Karpas-422 (cell line): ENCODE results near the gene PFKFB2. TPM values are rescaled to one million over a fixed set of nuclear protein-coding genes. Genes with fewer than 3 reads are reported as not detected.

Experiments
- DNase-seq: peaks from one replicate; pipeline ENCODE4 v3.0.0-alpha.2; 2015
- H2AFZ ChIP-seq: fragments of 200-600 bp; sonication (generic); 2 replicates; pipeline ENCODE4 v1.6.1; 2014; ENCODE audit warnings: antibody characterized with exemption, low read length, mixed read lengths
- H3K27ac ChIP-seq: fragments of 200-600 bp; sonication (generic); 2 replicates; pipeline ENCODE4 v1.5.1; 2014; ENCODE audit warnings: mild to moderate bottlenecking, low read length, moderate library complexity
- H3K27me3 ChIP-seq: fragments of 200-600 bp; sonication (generic); 2 replicates; pipeline ENCODE4 v1.6.1; 2014; ENCODE audit warnings: low read length, mixed read lengths
- H3K36me3 ChIP-seq: fragments of 200-600 bp; sonication (generic); 2 replicates; pipeline ENCODE4 v1.6.1; 2014; ENCODE audit warnings: low read length, mixed read lengths; ENCODE audit not compliant: insufficient read depth
- H3K4me1 ChIP-seq: fragments of 200-600 bp; sonication (generic); 2 replicates; pipeline ENCODE4 v1.6.1; 2014; ENCODE audit warnings: mild to moderate bottlenecking, low read length, mixed read lengths
- H3K4me2 ChIP-seq: fragments of 200-600 bp; sonication (generic); 2 replicates; pipeline ENCODE4 v1.6.1; 2014; ENCODE audit warnings: low read length, low read depth, mild to moderate bottlenecking; ENCODE audit not compliant: poor library complexity, severe bottlenecking
- H3K4me3 ChIP-seq: fragments of 200-600 bp; sonication (generic); 2 replicates; pipeline ENCODE4 v1.5.1; 2014; ENCODE audit warnings: mild to moderate bottlenecking, antibody characterized with exemption, low read length, mixed read lengths
- H3K79me2 ChIP-seq: fragments of 200-600 bp; sonication (generic); 2 replicates; pipeline ENCODE4 v1.6.1; 2014; ENCODE audit warnings: mild to moderate bottlenecking, low read length, mixed read lengths
- H3K9ac ChIP-seq: fragments of 200-600 bp; sonication (generic); 2 replicates; pipeline ENCODE4 v1.6.0; 2014; ENCODE audit warnings: low read length
- H3K9me2 ChIP-seq: fragments of 200-600 bp; sonication (generic), shearing (Covaris generic); replicated peaks from 2 replicates; pipeline ENCODE4 v1.6.0; 2014; ENCODE audit warnings: mild to moderate bottlenecking, low read length, moderate library complexity; ENCODE audit not compliant: insufficient read depth
- H3K9me3 ChIP-seq: fragments of 300-700, 200-600 bp; sonication (generic); 2 replicates; pipeline ENCODE4 v1.6.1; 2014; ENCODE audit warnings: low read length, mixed read lengths
- H4K20me1 ChIP-seq: fragments of 200-600 bp; sonication (generic); 2 replicates; pipeline ENCODE4 v1.6.1; 2014; ENCODE audit warnings: mild to moderate bottlenecking, antibody characterized with exemption, low read length, low read depth; ENCODE audit not compliant: insufficient read depth
- total RNA-seq: library from RNA; depleted of rRNA; stranded (reverse); fragments of >200 nt; shearing (Covaris generic); gene quantifications from 2 replicates; pipeline ENCODE4 v1.2.3, GENCODE V29; 2014; ENCODE audit warnings: low replicate concordance

PFKFB2 gene
- total RNA-seq, 1 experiment from 2014 or later = 0.07 TPM

DNA sequence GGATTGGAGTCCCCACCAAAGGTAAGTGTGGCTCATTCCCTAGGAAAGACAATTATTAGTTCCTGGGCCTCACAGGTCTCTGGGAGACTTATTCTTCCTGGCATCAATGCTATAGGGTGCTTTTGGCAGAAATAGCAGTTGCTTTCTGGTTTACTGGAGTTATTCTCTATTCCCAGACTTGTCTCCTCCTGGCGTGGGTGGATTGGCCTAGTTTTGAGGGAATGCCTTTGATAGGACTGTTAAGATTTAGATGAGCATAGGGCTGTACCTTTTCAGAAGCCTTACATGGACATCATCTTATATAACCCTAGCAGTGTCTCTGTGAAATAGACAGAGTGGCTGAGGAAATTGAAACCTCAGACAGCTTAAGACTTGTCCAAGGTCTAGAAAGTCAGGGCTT lies 9.0 kb downstream of the PFKFB2 start:
- no peak overlapping the region for H3K27ac ChIP-seq
- no peaks in the 10 kb centered on the region; the same call in 1 of the 2 replicates for H3K27me3 ChIP-seq
- H2AFZ ChIP-seq = no peak overlapping the region
- H3K9me2 ChIP-seq = no peaks in the 10 kb centered on the region
- H3K9ac ChIP-seq = no peak overlapping the region
- H3K9me3 ChIP-seq = no peaks in the 10 kb centered on the region
- H3K79me2 ChIP-seq = no peaks in the 10 kb centered on the region
- no peaks in the 10 kb centered on the region for H4K20me1 ChIP-seq
- DNase-seq = no peak
- H3K4me2 ChIP-seq = no peak overlapping the region
- no peaks in the 10 kb centered on the region for H3K4me1 ChIP-seq
- H3K36me3 ChIP-seq = no peaks in the 10 kb centered on the region
- no peak overlapping the region for H3K4me3 ChIP-seq

DNA sequence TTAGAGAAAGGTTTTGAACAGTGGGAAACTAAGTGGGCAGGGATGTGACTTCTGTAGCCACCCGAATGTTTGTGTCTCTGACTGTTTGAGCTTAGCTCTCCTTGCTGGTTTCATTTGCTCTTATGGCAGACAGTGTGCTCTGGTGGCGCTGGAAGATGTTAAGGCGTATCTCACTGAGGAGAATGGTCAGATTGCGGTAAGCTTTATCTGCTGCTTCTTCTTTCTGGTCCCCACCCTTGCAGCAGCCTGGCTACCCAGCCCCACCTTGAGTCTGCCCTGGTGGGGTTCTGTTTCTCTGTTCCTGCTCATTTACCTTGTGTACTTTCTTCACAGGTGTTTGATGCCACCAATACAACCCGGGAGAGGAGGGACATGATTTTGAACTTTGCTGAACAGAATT lies 9.9 kb downstream of the PFKFB2 start:
- Histone ChIP-seq H3K4me2 (no peak overlapping the region), H3K9me2 (no peaks in the 10 kb centered on the region), H3K4me3 (no peak overlapping the region), H3K36me3 (no peaks in the 10 kb centered on the region), H2AFZ (no peak overlapping the region), H3K9ac (no peak overlapping the region), H3K9me3 (no peaks in the 10 kb centered on the region), H3K27me3 (no peaks in the 10 kb centered on the region; the same call in 1 of the 2 replicates), H3K27ac (no peak overlapping the region), H4K20me1 (no peaks in the 10 kb centered on the region), H3K79me2 (no peaks in the 10 kb centered on the region), H3K4me1 (no peaks in the 10 kb centered on the region)
- DNase-seq = no peak

DNA sequence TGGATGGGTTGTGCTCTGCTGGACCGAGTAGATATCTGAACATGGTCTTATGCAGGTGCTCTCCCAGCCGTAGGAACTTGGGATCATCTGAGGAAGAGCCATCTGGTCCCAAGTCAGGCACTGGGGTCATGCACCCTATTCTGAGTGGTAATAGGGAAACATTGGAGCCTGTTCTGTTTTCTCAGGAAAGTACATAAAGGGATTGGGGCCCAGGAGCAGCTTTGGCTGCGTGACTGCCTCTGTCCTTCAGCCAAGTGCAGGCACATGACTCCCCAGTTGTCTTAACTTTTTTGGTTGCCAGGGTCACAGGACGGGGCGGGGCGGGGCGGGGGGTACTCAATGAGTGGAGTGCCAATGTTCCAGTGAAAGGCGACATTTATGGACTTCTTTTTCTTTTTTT lies 11.5 kb downstream of the PFKFB2 start:
- no peak overlapping the region for H3K27ac ChIP-seq
- no peaks in the 10 kb centered on the region for H3K4me1 ChIP-seq
- no peak overlapping the region for H2AFZ ChIP-seq
- H3K9me3 ChIP-seq = no peaks in the 10 kb centered on the region
- H4K20me1 ChIP-seq = no peaks in the 10 kb centered on the region
- no peaks in the 10 kb centered on the region; the same call in 1 of the 2 replicates for H3K27me3 ChIP-seq
- H3K4me2 ChIP-seq = no peak overlapping the region
- no peak overlapping the region for H3K4me3 ChIP-seq
- no peaks in the 10 kb centered on the region for H3K9me2 ChIP-seq
- no peak overlapping the region for H3K9ac ChIP-seq
- DNase-seq = no peak
- H3K36me3 ChIP-seq = no peaks in the 10 kb centered on the region
- no peaks in the 10 kb centered on the region for H3K79me2 ChIP-seq

DNA sequence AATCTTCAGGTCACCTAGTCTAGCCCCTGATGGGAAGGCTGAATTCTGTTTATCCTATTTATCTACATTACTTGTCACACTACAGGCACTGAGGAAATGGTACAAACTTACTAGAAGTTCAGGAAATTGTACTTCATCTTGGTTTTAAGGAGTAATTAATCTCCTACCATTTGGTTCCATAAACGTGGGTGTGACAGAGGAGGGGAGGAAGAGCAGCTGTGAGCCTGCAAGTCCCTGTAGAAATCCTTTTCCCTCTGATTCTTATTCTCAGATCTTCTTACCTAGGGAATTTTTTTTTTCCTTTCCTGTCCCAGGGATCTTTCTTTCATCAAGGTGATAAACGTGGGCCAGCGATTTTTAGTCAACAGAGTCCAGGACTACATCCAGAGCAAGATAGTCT lies 14.1 kb downstream of the PFKFB2 start:
- H3K79me2 ChIP-seq = no peaks in the 10 kb centered on the region
- no peaks in the 10 kb centered on the region for H3K36me3 ChIP-seq
- DNase-seq = no peak
- H4K20me1 ChIP-seq = no peaks in the 10 kb centered on the region
- H3K9ac ChIP-seq = no peak overlapping the region
- H3K9me2 ChIP-seq = no peaks in the 10 kb centered on the region
- H3K27me3 ChIP-seq = no peaks in the 10 kb centered on the region; the same call in 1 of the 2 replicates
- H3K4me3 ChIP-seq = no peak overlapping the region
- no peaks in the 10 kb centered on the region for H3K9me3 ChIP-seq
- no peaks in the 10 kb centered on the region for H3K4me1 ChIP-seq
- H3K4me2 ChIP-seq = no peak overlapping the region
- H3K27ac ChIP-seq = no peak overlapping the region
- H2AFZ ChIP-seq = no peak overlapping the region

DNA sequence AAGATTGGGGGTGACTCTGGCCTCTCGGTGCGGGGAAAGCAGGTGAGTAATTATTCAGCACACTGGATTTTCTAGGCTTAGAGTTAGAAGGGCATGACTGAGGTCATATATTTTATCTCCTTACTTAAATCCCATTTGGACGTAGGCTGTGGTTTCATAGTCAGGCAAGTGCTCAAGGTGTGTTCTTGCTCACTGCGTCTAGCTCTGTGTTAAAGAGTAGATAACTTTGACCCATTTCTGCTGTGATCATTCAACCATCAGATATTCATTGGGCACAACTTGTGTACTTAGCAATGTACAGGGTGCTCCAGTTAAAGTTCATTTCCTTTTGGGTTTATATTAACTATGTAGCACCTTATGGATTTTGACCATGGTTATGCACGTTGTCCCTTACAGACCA lies 14.6 kb downstream of the PFKFB2 start:
- H3K9me3 ChIP-seq = no peaks in the 10 kb centered on the region
- no peak overlapping the region for H3K4me2 ChIP-seq
- H3K36me3 ChIP-seq = no peaks in the 10 kb centered on the region
- H3K27ac ChIP-seq = no peak overlapping the region
- no peaks in the 10 kb centered on the region for H3K79me2 ChIP-seq
- H3K4me1 ChIP-seq = no peaks in the 10 kb centered on the region
- no peak overlapping the region for H3K9ac ChIP-seq
- H3K9me2 ChIP-seq = no peaks in the 10 kb centered on the region
- H3K4me3 ChIP-seq = no peak overlapping the region
- H4K20me1 ChIP-seq = no peaks in the 10 kb centered on the region
- no peak for DNase-seq
- H2AFZ ChIP-seq = no peak overlapping the region
- H3K27me3 ChIP-seq = no peaks in the 10 kb centered on the region; the same call in 1 of the 2 replicates

DNA sequence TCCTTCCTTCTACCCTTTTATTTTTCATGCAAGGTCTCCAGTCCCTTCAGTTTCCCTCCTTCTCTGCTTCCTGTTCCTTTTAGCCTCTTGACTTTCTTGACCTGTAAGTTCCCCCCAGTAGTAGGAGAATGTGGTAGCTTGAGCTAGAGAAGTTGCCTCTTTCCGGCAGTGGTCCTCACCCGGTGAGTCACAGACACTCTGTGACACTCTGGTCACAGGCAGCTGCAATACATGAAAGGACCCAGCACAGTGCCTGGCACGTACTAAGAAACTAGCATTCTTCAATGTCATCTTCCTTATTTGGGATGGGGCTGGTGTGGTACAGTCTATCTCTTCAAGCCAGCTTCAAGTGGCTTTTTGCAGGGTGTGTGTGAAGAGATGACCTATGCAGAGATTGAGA lies 16.0 kb downstream of the PFKFB2 start:
- Histone ChIP-seq H3K9ac (no peak overlapping the region), H3K4me1 (no peaks in the 10 kb centered on the region), H3K27ac (no peak overlapping the region), H4K20me1 (no peaks in the 10 kb centered on the region), H3K79me2 (no peaks in the 10 kb centered on the region), H3K9me2 (no peaks in the 10 kb centered on the region), H3K27me3 (no peaks in the 10 kb centered on the region; the same call in 1 of the 2 replicates), H2AFZ (no peak overlapping the region), H3K9me3 (no peaks in the 10 kb centered on the region), H3K4me3 (no peak overlapping the region), H3K36me3 (no peaks in the 10 kb centered on the region), H3K4me2 (no peak overlapping the region)
- no peak for DNase-seq

DNA sequence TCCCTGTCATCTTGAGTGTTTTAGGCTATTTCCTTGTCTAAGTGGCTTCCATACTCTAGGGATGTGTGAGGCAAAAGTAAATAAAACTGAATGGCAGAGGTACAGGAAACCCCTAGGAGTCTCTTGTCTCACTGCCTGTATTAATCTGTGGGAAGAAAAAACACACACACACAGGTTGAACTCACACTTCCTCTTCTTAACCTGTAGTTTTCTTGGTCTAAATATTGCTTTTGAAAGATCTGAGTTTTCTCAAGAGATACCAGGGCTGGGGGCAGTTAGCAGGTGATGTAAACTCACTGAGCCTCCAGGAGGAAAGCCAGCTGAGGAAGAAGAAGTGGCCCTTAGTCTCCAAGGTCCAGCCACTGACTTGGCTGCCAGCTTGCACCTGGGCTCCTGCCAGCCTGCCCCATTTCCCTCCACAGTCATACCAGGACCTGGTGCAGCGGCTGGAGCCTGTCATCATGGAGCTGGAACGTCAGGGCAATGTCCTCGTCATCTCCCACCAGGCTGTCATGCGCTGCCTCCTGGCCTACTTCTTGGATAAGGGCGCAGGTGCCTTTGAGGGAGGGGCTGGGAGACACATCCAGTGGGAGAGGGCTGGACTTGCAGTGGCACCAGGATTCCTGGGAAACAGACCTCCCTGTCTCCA lies 16.9 kb downstream of the PFKFB2 start:
- no peak overlapping the region for H2AFZ ChIP-seq
- H3K79me2 ChIP-seq = no peaks in the 10 kb centered on the region
- H3K9me2 ChIP-seq = no peaks in the 10 kb centered on the region
- no peaks in the 10 kb centered on the region for H3K27me3 ChIP-seq
- H3K4me2 ChIP-seq = no peak overlapping the region
- H3K4me1 ChIP-seq = no peaks in the 10 kb centered on the region
- no peak overlapping the region for H3K4me3 ChIP-seq
- no peak overlapping the region for H3K9ac ChIP-seq
- no peaks in the 10 kb centered on the region for H3K9me3 ChIP-seq
- no peaks in the 10 kb centered on the region for H3K36me3 ChIP-seq
- no peak overlapping the region for H3K27ac ChIP-seq
- no peak for DNase-seq
- H4K20me1 ChIP-seq = no peaks in the 10 kb centered on the region

DNA sequence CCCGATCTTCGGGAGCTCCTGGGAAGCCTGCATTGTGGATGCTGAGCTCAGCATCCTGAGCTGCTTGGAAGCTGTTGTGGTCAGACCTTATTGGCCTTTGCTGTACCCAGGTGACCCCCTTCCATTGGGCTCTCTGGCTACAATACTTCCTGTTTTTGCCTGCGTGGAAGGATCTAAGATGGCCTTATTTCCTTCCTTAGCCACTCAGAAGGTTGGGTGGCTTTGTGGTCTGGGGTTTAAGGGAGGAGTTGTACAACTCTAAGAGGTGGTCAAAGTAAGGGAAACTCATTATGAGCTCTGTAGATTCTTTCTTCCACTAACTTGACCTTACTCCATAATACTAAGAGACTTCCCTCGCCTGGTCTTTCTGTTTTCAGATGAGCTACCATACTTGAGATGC lies 17.7 kb downstream of the PFKFB2 start:
- Histone ChIP-seq H2AFZ (no peak overlapping the region), H3K4me3 (no peak overlapping the region), H4K20me1 (no peaks in the 10 kb centered on the region), H3K36me3 (no peaks in the 10 kb centered on the region), H3K9me2 (no peaks in the 10 kb centered on the region), H3K9ac (no peak overlapping the region), H3K27ac (no peak overlapping the region), H3K4me2 (no peak overlapping the region), H3K4me1 (no peaks in the 10 kb centered on the region), H3K79me2 (no peaks in the 10 kb centered on the region), H3K27me3 (no peaks in the 10 kb centered on the region), H3K9me3 (no peaks in the 10 kb centered on the region)
- no peak for DNase-seq
